ENCODE data around the gene SGCD.
"Not testable (repeated sequence)": the region's sequence is repeated elsewhere in the genome, so short reads cannot be mapped to it uniquely, and the experiment has no call there.

The SGCD gene

GRCh38 chr5:156666686-156667085, 339.7 kb downstream of the SGCD start:
- H3K4me1 ChIP-seq; H3K4me3 ChIP-seq; H3K27me3 ChIP-seq (ENCODE audit: low read depth); H3K9me3 ChIP-seq; in situ Hi-C loops (cut with MboI; ENCODE audit: low sequenced_read_pairs); DNase-seq (ENCODE audit: low spot score in 2 of 2); H3K36me3 ChIP-seq (replicated peaks): not testable (repeated sequence)

GRCh38 chr5:156667616-156668015, 340.7 kb downstream of the SGCD start:
- in situ Hi-C loops (cut with MboI; ENCODE audit: low sequenced_read_pairs): no loop called here
- Histone ChIP-seq H3K4me1 (peaks cover 9% of the 10 kb centered on the region), H3K27me3 (ENCODE audit: low read depth) (no peaks in the 10 kb centered on the region), H3K4me3 (no peak overlapping the region), H3K9me3 (no peaks in the 10 kb centered on the region), H3K36me3 (replicated peaks) (no peaks in the 10 kb centered on the region)
- DNase-seq (ENCODE audit: low spot score in 2 of 2): no peak

GRCh38 chr5:156669416-156669815, 342.5 kb downstream of the SGCD start:
- DNase-seq (ENCODE audit: low spot score in 2 of 2): no peak
- no peaks in the 10 kb centered on the region for H3K27me3 ChIP-seq (ENCODE audit: low read depth)
- peaks cover 24% of the 10 kb centered on the region for H3K4me1 ChIP-seq
- no peak overlapping the region for H3K4me3 ChIP-seq
- no peaks in the 10 kb centered on the region for H3K9me3 ChIP-seq
- in situ Hi-C loops (cut with MboI; ENCODE audit: low sequenced_read_pairs): no loop called here
- no peaks in the 10 kb centered on the region for H3K36me3 ChIP-seq (replicated peaks)

DNA sequence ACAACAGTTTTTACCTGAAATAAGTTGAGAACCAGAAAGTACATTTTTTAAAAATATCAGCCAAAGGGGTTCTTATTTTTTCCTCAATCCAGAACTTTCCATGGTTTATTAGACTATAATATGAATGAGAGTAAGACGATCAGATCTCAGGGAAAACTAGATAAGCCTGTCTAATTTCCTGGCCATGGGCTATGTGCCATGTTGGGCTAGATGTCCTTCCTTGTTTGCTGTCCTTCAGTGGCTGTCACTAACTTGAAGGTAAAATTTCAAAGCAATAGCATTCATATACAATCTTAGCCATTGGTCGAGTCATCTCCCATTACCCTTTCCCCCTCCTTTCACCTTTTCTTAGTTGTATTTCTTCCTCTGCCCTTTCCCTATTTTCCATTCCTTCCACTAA, 343.7 kb downstream of the SGCD start:
- no peak overlapping the region for H3K4me3 ChIP-seq
- no peaks in the 10 kb centered on the region for H3K27me3 ChIP-seq (ENCODE audit: low read depth)
- DNase-seq (ENCODE audit: low spot score in 2 of 2): no peak
- no peaks in the 10 kb centered on the region for H3K9me3 ChIP-seq
- in situ Hi-C loops (cut with MboI; ENCODE audit: low sequenced_read_pairs): no loop called here
- H3K4me1 ChIP-seq: peaks cover 24% of the 10 kb centered on the region
- H3K36me3 ChIP-seq (replicated peaks): no peaks in the 10 kb centered on the region

- Histone ChIP-seq H3K9me3 (no peaks in the 10 kb centered on the region), H3K27me3 (ENCODE audit: low read depth) (no peaks in the 10 kb centered on the region), H3K4me3 (no peak overlapping the region), H3K4me1 (peaks cover 17% of the 10 kb centered on the region), H3K36me3 (replicated peaks) (no peaks in the 10 kb centered on the region)
- DNase-seq (ENCODE audit: low spot score in 2 of 2): no peak
- in situ Hi-C loops (cut with MboI; ENCODE audit: low sequenced_read_pairs): no loop called here
Measured at GRCh38 chr5:156675395-156675794, 348.4 kb downstream of the SGCD start.

GRCh38 chr5:156677963-156678362, 351.0 kb downstream of the SGCD start:
- no peaks in the 10 kb centered on the region for H3K9me3 ChIP-seq
- no peak overlapping the region for H3K4me3 ChIP-seq
- DNase-seq (ENCODE audit: low spot score in 2 of 2): no peak
- no peaks in the 10 kb centered on the region for H3K36me3 ChIP-seq (replicated peaks)
- in situ Hi-C loops (cut with MboI; ENCODE audit: low sequenced_read_pairs): no loop called here
- H3K27me3 ChIP-seq (ENCODE audit: low read depth): no peaks in the 10 kb centered on the region
- H3K4me1 ChIP-seq: peaks cover 18% of the 10 kb centered on the region

- H3K9me3 ChIP-seq: no peaks in the 10 kb centered on the region
- no peaks in the 10 kb centered on the region for H3K27me3 ChIP-seq (ENCODE audit: low read depth)
- DNase-seq (ENCODE audit: low spot score in 2 of 2): no peak
- in situ Hi-C loops (cut with MboI; ENCODE audit: low sequenced_read_pairs): no loop called here
- peaks cover 18% of the 10 kb centered on the region for H3K4me1 ChIP-seq
- no peak overlapping the region for H3K4me3 ChIP-seq
- H3K36me3 ChIP-seq (replicated peaks): no peaks in the 10 kb centered on the region
Measured at GRCh38 chr5:156678484-156678883, 351.5 kb downstream of the SGCD start.

GRCh38 chr5:156680831-156681230, 353.9 kb downstream of the SGCD start:
- no peak for DNase-seq (ENCODE audit: low spot score in 2 of 2)
- in situ Hi-C loops (cut with MboI; ENCODE audit: low sequenced_read_pairs): no loop called here
- H3K27me3 ChIP-seq (ENCODE audit: low read depth): no peaks in the 10 kb centered on the region
- H3K36me3 ChIP-seq (replicated peaks): no peaks in the 10 kb centered on the region
- peaks cover 16% of the 10 kb centered on the region for H3K4me1 ChIP-seq
- H3K9me3 ChIP-seq: no peaks in the 10 kb centered on the region
- no peak overlapping the region for H3K4me3 ChIP-seq

GRCh38 chr5:156681265-156681664, 354.3 kb downstream of the SGCD start:
- peaks cover 18% of the 10 kb centered on the region for H3K4me1 ChIP-seq
- in situ Hi-C loops (cut with MboI; ENCODE audit: low sequenced_read_pairs): no loop called here
- no peak for DNase-seq (ENCODE audit: low spot score in 2 of 2)

DNA sequence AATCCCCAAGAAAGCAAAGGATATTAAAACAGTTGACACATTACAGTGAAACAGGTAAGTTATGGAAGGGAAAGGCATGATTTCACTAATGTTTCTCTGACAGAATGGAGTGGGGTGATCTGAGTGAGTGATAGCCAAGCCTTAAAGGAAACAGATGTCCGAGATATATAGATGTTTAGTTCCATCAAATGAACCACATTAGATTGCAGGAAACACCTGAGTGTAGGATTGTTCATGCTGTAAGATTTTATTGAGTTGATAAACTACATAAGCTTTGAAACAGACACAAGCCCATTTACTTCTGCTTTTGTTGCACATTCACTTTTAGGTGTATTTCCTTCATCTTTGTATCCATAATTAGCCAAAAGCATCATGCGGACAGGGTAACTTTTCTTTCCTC, 356.0 kb downstream of the SGCD start:
- Histone ChIP-seq H3K27me3 (ENCODE audit: low read depth) (no peaks in the 10 kb centered on the region), H3K4me1 (peaks cover 28% of the 10 kb centered on the region), H3K9me3 (no peaks in the 10 kb centered on the region), H3K36me3 (replicated peaks) (no peaks in the 10 kb centered on the region), H3K4me3 (no peak overlapping the region)
- in situ Hi-C loops (cut with MboI; ENCODE audit: low sequenced_read_pairs): no loop called here
- DNase-seq (ENCODE audit: low spot score in 2 of 2): no peak

More at GRCh38 chr5:156681265-156681664, 354.3 kb downstream of the SGCD start:
- no peaks in the 10 kb centered on the region for H3K9me3 ChIP-seq
- no peaks in the 10 kb centered on the region for H3K36me3 ChIP-seq (replicated peaks)
- H3K4me3 ChIP-seq: no peak overlapping the region
- H3K27me3 ChIP-seq (ENCODE audit: low read depth): no peaks in the 10 kb centered on the region

GRCh38 chr5:156683509-156683908, 356.5 kb downstream of the SGCD start:
- Histone ChIP-seq H3K9me3 (no peaks in the 10 kb centered on the region), H3K4me3 (no peak overlapping the region), H3K27me3 (ENCODE audit: low read depth) (no peaks in the 10 kb centered on the region), H3K36me3 (replicated peaks) (no peaks in the 10 kb centered on the region), H3K4me1 (peaks cover 28% of the 10 kb centered on the region)
- DNase-seq (ENCODE audit: low spot score in 2 of 2): peak; percentile 35 to 83
- in situ Hi-C loops (cut with MboI; ENCODE audit: low sequenced_read_pairs): no loop called here

DNA sequence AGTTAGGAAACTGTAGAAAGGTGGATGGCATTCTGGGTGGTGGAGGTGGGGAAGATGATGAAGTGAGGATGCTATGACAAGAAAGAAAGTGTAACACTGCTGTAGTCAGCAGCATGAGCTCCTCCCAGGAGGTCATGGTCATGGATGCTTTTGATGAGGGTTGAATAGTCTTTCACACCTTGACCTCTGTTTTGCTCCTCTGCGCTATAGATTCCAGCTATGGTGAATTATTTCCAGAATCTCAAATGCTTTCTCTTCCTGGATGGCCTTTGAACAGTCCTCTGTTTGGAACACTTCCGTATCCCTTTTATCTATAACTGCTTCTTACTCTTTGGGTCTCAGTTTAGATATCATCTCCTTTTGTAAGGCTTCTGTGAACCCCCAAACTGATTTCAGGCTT, 357.3 kb downstream of the SGCD start:
- no peak for DNase-seq (ENCODE audit: low spot score in 2 of 2)
- Histone ChIP-seq H3K27me3 (ENCODE audit: low read depth) (no peaks in the 10 kb centered on the region), H3K4me1 (peaks cover 28% of the 10 kb centered on the region), H3K36me3 (replicated peaks) (no peaks in the 10 kb centered on the region), H3K9me3 (no peaks in the 10 kb centered on the region), H3K4me3 (no peak overlapping the region)
- in situ Hi-C loops (cut with MboI; ENCODE audit: low sequenced_read_pairs): no loop called here

DNA sequence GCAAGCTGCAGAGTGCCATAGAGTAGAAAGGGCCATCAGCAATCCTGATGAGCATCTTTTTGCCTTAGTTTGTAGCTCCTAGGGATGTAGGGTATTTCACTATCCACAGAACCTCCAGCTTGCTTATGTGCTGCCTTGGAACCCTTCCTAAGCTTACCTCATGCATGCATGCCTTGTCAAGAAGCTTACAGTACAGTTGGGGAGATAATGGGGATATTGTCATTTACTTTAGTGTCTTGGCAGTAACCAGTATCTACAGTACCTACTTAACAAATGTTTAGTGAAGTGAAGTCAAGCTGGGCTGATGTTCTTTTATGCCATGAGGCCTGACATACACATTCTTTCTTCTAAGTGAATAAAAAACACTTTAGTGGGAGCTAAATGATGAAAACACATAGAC, 358.5 kb downstream of the SGCD start:
- no peaks in the 10 kb centered on the region for H3K27me3 ChIP-seq (ENCODE audit: low read depth)
- no peaks in the 10 kb centered on the region for H3K36me3 ChIP-seq (replicated peaks)
- no peak for DNase-seq (ENCODE audit: low spot score in 2 of 2)
- no peaks in the 10 kb centered on the region for H3K9me3 ChIP-seq
- in situ Hi-C loops (cut with MboI; ENCODE audit: low sequenced_read_pairs): no loop called here
- peaks cover 28% of the 10 kb centered on the region for H3K4me1 ChIP-seq
- H3K4me3 ChIP-seq: no peak overlapping the region

GRCh38 chr5:156686380-156686779, 359.4 kb downstream of the SGCD start:
- no peaks in the 10 kb centered on the region for H3K36me3 ChIP-seq (replicated peaks)
- in situ Hi-C loops (cut with MboI; ENCODE audit: low sequenced_read_pairs): no loop called here
- DNase-seq (ENCODE audit: low spot score in 2 of 2): no peak

DNA sequence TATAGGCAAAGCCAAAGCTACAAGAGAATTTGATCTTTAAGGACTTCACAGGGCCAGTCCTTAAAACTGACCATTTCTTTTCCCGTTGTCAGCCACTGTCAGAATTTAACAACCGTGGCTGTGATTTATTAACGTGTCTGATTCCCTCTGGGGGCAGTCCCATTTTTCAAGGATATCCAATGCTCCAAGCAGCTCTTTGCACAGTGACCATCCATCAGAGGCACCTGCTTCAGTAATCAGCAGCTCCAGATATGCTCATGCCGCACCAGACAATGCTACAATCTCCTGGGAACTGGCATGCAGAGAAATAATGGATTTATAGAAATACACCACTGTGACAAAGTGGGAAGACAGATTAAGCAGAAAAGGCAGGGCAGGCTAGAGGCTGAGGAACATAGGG, 359.8 kb downstream of the SGCD start:
- in situ Hi-C loops (cut with MboI; ENCODE audit: low sequenced_read_pairs): no loop called here

More at GRCh38 chr5:156686380-156686779, 359.4 kb downstream of the SGCD start:
- Histone ChIP-seq H3K9me3 (no peaks in the 10 kb centered on the region), H3K4me3 (no peak overlapping the region), H3K4me1 (peaks cover 28% of the 10 kb centered on the region), H3K27me3 (ENCODE audit: low read depth) (no peaks in the 10 kb centered on the region)

More for the DNA sequence above, 359.8 kb downstream of the SGCD start:
- Histone ChIP-seq H3K4me1 (peaks cover 28% of the 10 kb centered on the region), H3K27me3 (ENCODE audit: low read depth) (no peaks in the 10 kb centered on the region), H3K36me3 (replicated peaks) (no peaks in the 10 kb centered on the region), H3K9me3 (no peaks in the 10 kb centered on the region), H3K4me3 (no peak overlapping the region)
- peak; percentile 51 to 57 for DNase-seq (ENCODE audit: low spot score in 2 of 2)
